ENCODE results near the gene DLGAP1.

DLGAP1 gene

GRCh38 chr18:3526421-3527354, 928.4 kb downstream of the DLGAP1 start:
- no peak for DNase-seq (ENCODE audit: low read depth)

GRCh38 chr18:3525870-3526420, 929.2 kb downstream of the DLGAP1 start:
- no peak for DNase-seq (ENCODE audit: low read depth)

GRCh38 chr18:3524706-3525105, 930.4 kb downstream of the DLGAP1 start:
- no peak for DNase-seq (ENCODE audit: low read depth)

- no peak for DNase-seq (ENCODE audit: low read depth)
Measured at GRCh38 chr18:3520230-3521085, 934.6 kb downstream of the DLGAP1 start.

- DNase-seq (ENCODE audit: low read depth) = no peak
Measured at GRCh38 chr18:3514312-3515216, 940.5 kb downstream of the DLGAP1 start.

GRCh38 chr18:3513481-3513880, 941.6 kb downstream of the DLGAP1 start:
- no peak for DNase-seq (ENCODE audit: low read depth)

- DNase-seq (ENCODE audit: low read depth) = peak; percentile 20
Measured at GRCh38 chr18:3511980-3512379, 943.1 kb downstream of the DLGAP1 start.

GRCh38 chr18:3510896-3511295, 944.2 kb downstream of the DLGAP1 start:
- DNase-seq (ENCODE audit: low read depth) = no peak

- DNase-seq (ENCODE audit: low read depth) = no peak
Measured at GRCh38 chr18:3510024-3510423, 945.1 kb downstream of the DLGAP1 start.

GRCh38 chr18:3508576-3509549, 946.2 kb downstream of the DLGAP1 start:
- no peak for DNase-seq (ENCODE audit: low read depth)

- no peak for DNase-seq (ENCODE audit: low read depth)
Measured at GRCh38 chr18:3504637-3505036, 950.5 kb downstream of the DLGAP1 start.

GRCh38 chr18:3502650-3503049, 952.5 kb downstream of the DLGAP1 start:
- no peak for DNase-seq (ENCODE audit: low read depth)

- DNase-seq (ENCODE audit: low read depth) = no peak
Measured at GRCh38 chr18:3500016-3500415, 955.1 kb downstream of the DLGAP1 start.

- no peak for DNase-seq (ENCODE audit: low read depth)
Measured at GRCh38 chr18:3499501-3499900, 955.6 kb downstream of the DLGAP1 start.

GRCh38 chr18:3498698-3499471, 956.2 kb downstream of the DLGAP1 start:
- no peak for DNase-seq (ENCODE audit: low read depth)

- no peak for DNase-seq (ENCODE audit: low read depth)
Measured at GRCh38 chr18:3495691-3496430, 959.2 kb downstream of the DLGAP1 start.

GRCh38 chr18:3494569-3494968, 960.5 kb downstream of the DLGAP1 start:
- no peak for DNase-seq (ENCODE audit: low read depth)

GRCh38 chr18:3494245-3494526, 960.9 kb downstream of the DLGAP1 start:
- DNase-seq (ENCODE audit: low read depth) = no peak

All from HS-27A (cell line).